B cell (primary cell): ENCODE measurements around the gene OR2AT4. TPM values are rescaled to one million over a fixed set of nuclear protein-coding genes. Genes with fewer than 3 reads are reported as not detected.

ENCODE experiments used
- polyA plus RNA-seq: library from polyadenylated mRNA; depleted of rRNA; stranded (reverse); fragments of >200 nt; gene quantifications from 2 replicates; pipeline ENCODE4 v1.2.3, GENCODE V29; 2012
- total RNA-seq, 2 donors: library from RNA; stranded (reverse); fragments of 120-200 nt in 1 of 2; gene quantifications; 1 replicate in 1 of 2; 2 replicates in 1 of 2; pipeline versions ENCODE4 v1.2.3 to v1.2.4, GENCODE V29; 2013 to 2022

Gene OR2AT4
- total and polyA plus RNA-seq, 2 donors (not counting 1 experiment from before 2014, with no cell fraction given): not detected

Other genes starting within 250 kb of the OR2AT4 start
- gene XRRA1, start 147.8 kb downstream of the OR2AT4 start, total RNA-seq: 80.8 and 81.9 TPM in 2 replicates
- 6.9 and 9.3 TPM in 2 replicates for gene XRRA1, start 147.8 kb downstream of the OR2AT4 start, polyA plus RNA-seq
- gene SPCS2, start 147.6 kb downstream of the OR2AT4 start, total RNA-seq: 98.5 and 106 TPM in 2 replicates
- 17.8 and 19.1 TPM in 2 replicates for gene SPCS2, start 147.6 kb downstream of the OR2AT4 start, polyA plus RNA-seq
- 15.2 and 17.0 TPM in 2 replicates for gene NEU3, start 107.9 kb downstream of the OR2AT4 start, total RNA-seq
- 13.0 and 17.4 TPM in 2 replicates for gene NEU3, start 107.9 kb downstream of the OR2AT4 start, polyA plus RNA-seq
- gene SLCO2B1, start 54.2 kb upstream of the OR2AT4 start, total RNA-seq: 1.2 and 1.3 TPM in 2 replicates
- not detected in 2 replicates for gene SLCO2B1, start 54.2 kb upstream of the OR2AT4 start, polyA plus RNA-seq
- gene TPBGL, start 143.9 kb upstream of the OR2AT4 start, total RNA-seq: not detected in 2 replicates
- not detected in 2 replicates for gene TPBGL, start 143.9 kb upstream of the OR2AT4 start, polyA plus RNA-seq